Panc1 (cell line): ENCODE results near the gene C1orf167.

Source experiments
- POLR2AphosphoS5 ChIP-seq: IDR thresholded peaks from 2 replicates; pipeline ENCODE4 v1.6.1; 2012; ENCODE audit warnings: mild to moderate bottlenecking, low read depth, low read length, moderate library complexity
- SIN3A ChIP-seq: IDR thresholded peaks from 2 replicates; pipeline ENCODE4 v1.6.1; 2012; ENCODE audit warnings: low read depth, mild to moderate bottlenecking, low read length, moderate library complexity, borderline replicate concordance; ENCODE audit not compliant: insufficient read depth
- TF ChIP-seq, protein P1 (sequence below): fragments of 450-650 bp; IDR thresholded peaks from 2 replicates; pipeline ENCODE4 v1.5.1; 2017; ENCODE audit warnings: mild to moderate bottlenecking

DNA sequence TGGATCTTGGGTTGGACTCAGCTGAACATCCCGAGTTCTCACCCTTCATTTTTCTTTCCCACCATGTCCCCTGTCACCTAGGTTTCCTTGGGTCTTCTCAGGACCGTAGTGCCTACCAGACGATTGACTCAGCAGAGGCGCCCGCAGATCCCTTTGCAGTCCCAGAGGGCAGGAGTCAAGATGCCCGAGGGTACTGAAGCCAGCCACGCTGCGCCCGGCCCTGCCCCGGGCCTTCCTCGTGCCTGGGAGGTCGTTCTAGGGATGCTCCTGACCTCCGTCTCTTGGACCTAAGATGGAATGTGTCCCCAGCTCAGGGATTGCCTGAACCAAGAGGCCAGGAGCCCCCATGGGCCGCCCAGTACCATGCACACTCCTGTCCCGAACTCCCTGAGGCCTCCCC lies 12.0 kb upstream of the C1orf167 start:
- TF ChIP-seq, protein P1, sequence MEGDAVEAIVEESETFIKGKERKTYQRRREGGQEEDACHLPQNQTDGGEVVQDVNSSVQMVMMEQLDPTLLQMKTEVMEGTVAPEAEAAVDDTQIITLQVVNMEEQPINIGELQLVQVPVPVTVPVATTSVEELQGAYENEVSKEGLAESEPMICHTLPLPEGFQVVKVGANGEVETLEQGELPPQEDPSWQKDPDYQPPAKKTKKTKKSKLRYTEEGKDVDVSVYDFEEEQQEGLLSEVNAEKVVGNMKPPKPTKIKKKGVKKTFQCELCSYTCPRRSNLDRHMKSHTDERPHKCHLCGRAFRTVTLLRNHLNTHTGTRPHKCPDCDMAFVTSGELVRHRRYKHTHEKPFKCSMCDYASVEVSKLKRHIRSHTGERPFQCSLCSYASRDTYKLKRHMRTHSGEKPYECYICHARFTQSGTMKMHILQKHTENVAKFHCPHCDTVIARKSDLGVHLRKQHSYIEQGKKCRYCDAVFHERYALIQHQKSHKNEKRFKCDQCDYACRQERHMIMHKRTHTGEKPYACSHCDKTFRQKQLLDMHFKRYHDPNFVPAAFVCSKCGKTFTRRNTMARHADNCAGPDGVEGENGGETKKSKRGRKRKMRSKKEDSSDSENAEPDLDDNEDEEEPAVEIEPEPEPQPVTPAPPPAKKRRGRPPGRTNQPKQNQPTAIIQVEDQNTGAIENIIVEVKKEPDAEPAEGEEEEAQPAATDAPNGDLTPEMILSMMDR, result no peak
- no peak for TF ChIP-seq SIN3A
- no peak for TF ChIP-seq POLR2AphosphoS5
